ENCODE data around the gene SBF2.

The SBF2 gene

GRCh38 chr11:9762531-9762930 lies 531.5 kb downstream of the SBF2 start:
- no peak for DNase-seq (ENCODE audit: low read depth)
- no peak overlapping the region for H3K4me3 ChIP-seq (ENCODE audit: low read length)
- TF ChIP-seq CTCF (IDR thresholded peaks at IDR 0.05; ENCODE audit: insufficient read depth, low read depth, low read length, missing control alignments) = no peak

- no peak for TF ChIP-seq CTCF (IDR thresholded peaks at IDR 0.05; ENCODE audit: insufficient read depth, low read depth, low read length, missing control alignments)
- peak; percentile 52 for DNase-seq (ENCODE audit: low read depth)
- H3K4me3 ChIP-seq (ENCODE audit: low read length) = no peak overlapping the region
These were observed 532.5 kb downstream of the SBF2 start for GRCh38 chr11:9761441-9761945.

GRCh38 chr11:9760193-9760575 lies 533.8 kb downstream of the SBF2 start:
- DNase-seq (ENCODE audit: low read depth) = peak; percentile 22
- no peak for TF ChIP-seq CTCF (IDR thresholded peaks at IDR 0.05; ENCODE audit: insufficient read depth, low read depth, low read length, missing control alignments)
- no peak overlapping the region for H3K4me3 ChIP-seq (ENCODE audit: low read length)

GRCh38 chr11:9759519-9760192 lies 534.4 kb downstream of the SBF2 start:
- DNase-seq (ENCODE audit: low read depth) = peak; percentile 100
- no peak for TF ChIP-seq CTCF (IDR thresholded peaks at IDR 0.05; ENCODE audit: insufficient read depth, low read depth, low read length, missing control alignments)
- H3K4me3 ChIP-seq (ENCODE audit: low read length) = peak overlapping the region; percentile 64

GRCh38 chr11:9758637-9759518 lies 535.1 kb downstream of the SBF2 start:
- peak; percentile 25 for TF ChIP-seq CTCF (IDR thresholded peaks at IDR 0.05; ENCODE audit: insufficient read depth, low read depth, low read length, missing control alignments)
- DNase-seq (ENCODE audit: low read depth) = peak; percentile 75
- peak overlapping the region; percentile 64 for H3K4me3 ChIP-seq (ENCODE audit: low read length)

GRCh38 chr11:9757809-9758636 lies 536.0 kb downstream of the SBF2 start:
- H3K4me3 ChIP-seq (ENCODE audit: low read length) = peak overlapping the region; percentile 64
- TF ChIP-seq CTCF (IDR thresholded peaks at IDR 0.05; ENCODE audit: insufficient read depth, low read depth, low read length, missing control alignments) = peak; percentile 28
- peak; percentile 78 for DNase-seq (ENCODE audit: low read depth)
